Tibial artery (tissue), 4 donors: Measurements from ENCODE around the gene DMBT1.

ENCODE experiments used
- DNase-seq, 2 donors: peaks; one replicate each; pipeline ENCODE4 v3.0.0-alpha.2; 2019
- H3K27ac ChIP-seq, 2 donors: fragments of 200-600 bp; sonication (generic) in 1 of 2; 1 replicate in 1 of 2; 2 replicates in 1 of 2; pipeline ENCODE4 v1.5.1; 2018 to 2019; ENCODE audit warnings: mild to moderate bottlenecking in 1 of 2
- H3K27me3 ChIP-seq, 2 donors: fragments of 200-600 bp; sonication (generic) in 1 of 2; one replicate each; pipeline versions ENCODE4 v1.5.1 to v1.6.0; 2016 to 2019
- H3K36me3 ChIP-seq, 3 donors: fragments of 200-600 bp; sonication (generic) in 2 of 3; one replicate each; pipeline ENCODE4 v1.5.1; 2016 to 2019; ENCODE audit warnings: mild to moderate bottlenecking in 2 of 3
- H3K4me1 ChIP-seq, 4 donors: fragments of 200-600 bp; sonication (generic) in 2 of 4; 1 replicate in 3 of 4; 2 replicates in 1 of 4; pipeline ENCODE4 v1.5.1; 2016 to 2019
- H3K4me3 ChIP-seq, 2 donors: fragments of 200-600 bp; sonication (generic) in 1 of 2; 1 replicate in 1 of 2; 2 replicates in 1 of 2; pipeline ENCODE4 v1.5.1; 2018 to 2019; ENCODE audit warnings: mild to moderate bottlenecking in 2 of 2
- H3K9me3 ChIP-seq, 3 donors: fragments of 200-600 bp; sonication (generic) in 1 of 3; one replicate each; pipeline ENCODE4 v1.5.1; 2016 to 2019
- CTCF ChIP-seq, 2 experiments: fragments of 200-600 bp in 1 of 2; fragments of 450-650 bp in 1 of 2; IDR thresholded peaks; one replicate each; pipeline ENCODE4 v1.5.1; 2017 to 2019; ENCODE audit warnings: antibody characterized with exemption in 2 of 2, mild to moderate bottlenecking in 1 of 2, moderate library complexity in 1 of 2
- intact Hi-C: fragments of 100-400 bp; cut with DNase I; formaldehyde crosslinking; loops from one replicate; pipeline ENCODE4 v1.15.0; 2023; ENCODE audit warnings: low total_unique reads

The DMBT1 gene

GRCh38 chr10:122674781-122675180 is 114.2 kb downstream of the DMBT1 start:
- H3K36me3 ChIP-seq: no peaks in the 10 kb centered on the region
- intact Hi-C loops: no loop called here
- no peaks in the 10 kb centered on the region for H3K27me3 ChIP-seq
- H3K4me1 ChIP-seq: peaks cover 0 to 4% (median 0%) of the 10 kb centered on the region in 4 donors
- no peak for TF ChIP-seq CTCF (IDR thresholded peaks at IDR 0.05)
- no peaks in the 10 kb centered on the region for H3K9me3 ChIP-seq
- no peak overlapping the region for H3K27ac ChIP-seq
- H3K4me3 ChIP-seq: no peak overlapping the region
- DNase-seq: no peak

- TF ChIP-seq CTCF (IDR thresholded peaks at IDR 0.05): no peak
- DNase-seq: no peak
- H3K27ac ChIP-seq: no peak overlapping the region
- no peaks in the 10 kb centered on the region for H3K27me3 ChIP-seq
- no peak overlapping the region for H3K4me3 ChIP-seq
- no peaks in the 10 kb centered on the region for H3K9me3 ChIP-seq
- H3K4me1 ChIP-seq: peaks cover 0 to 4% (median 0%) of the 10 kb centered on the region in 4 donors
- no peaks in the 10 kb centered on the region for H3K36me3 ChIP-seq
- intact Hi-C loops: no loop called here
These were observed 114.7 kb downstream of the DMBT1 start for GRCh38 chr10:122675278-122675677.

GRCh38 chr10:122678266-122678665 is 117.7 kb downstream of the DMBT1 start:
- DNase-seq: no peak
- H3K4me1 ChIP-seq: peaks cover 0 to 4% (median 0%) of the 10 kb centered on the region in 4 donors
- no peak for TF ChIP-seq CTCF (IDR thresholded peaks at IDR 0.05)
- H3K9me3 ChIP-seq: no peaks in the 10 kb centered on the region
- H3K36me3 ChIP-seq: no peaks in the 10 kb centered on the region
- H3K27me3 ChIP-seq: no peaks in the 10 kb centered on the region
- intact Hi-C loops: no loop called here
- no peak overlapping the region for H3K27ac ChIP-seq
- no peak overlapping the region for H3K4me3 ChIP-seq

GRCh38 chr10:122682522-122682921 is 122.0 kb downstream of the DMBT1 start:
- no peak for TF ChIP-seq CTCF (IDR thresholded peaks at IDR 0.05)
- Histone ChIP-seq H3K4me1 (peaks cover 0 to 4% (median 0%) of the 10 kb centered on the region in 4 donors), H3K27ac (no peak overlapping the region), H3K9me3 (no peaks in the 10 kb centered on the region), H3K36me3 (no peaks in the 10 kb centered on the region), H3K27me3 (no peaks in the 10 kb centered on the region), H3K4me3 (no peak overlapping the region)
- intact Hi-C loops: no loop called here
- no peak for DNase-seq

- no peaks in the 10 kb centered on the region for H3K27me3 ChIP-seq
- H3K4me3 ChIP-seq: no peak overlapping the region
- H3K4me1 ChIP-seq: peaks cover 0 to 19% (median 13%) of the 10 kb centered on the region in 4 donors
- peak in 1 of 2 donors; percentile 60 for DNase-seq
- no peaks in the 10 kb centered on the region for H3K36me3 ChIP-seq
- intact Hi-C loops: no loop called here
- peak overlapping the region; percentile 3 to 29 for H3K27ac ChIP-seq
- no peaks in the 10 kb centered on the region for H3K9me3 ChIP-seq
- TF ChIP-seq CTCF (IDR thresholded peaks at IDR 0.05): no peak
These were observed 127.9 kb downstream of the DMBT1 start for GRCh38 chr10:122688293-122688989.
